GM19467 (cell line): ENCODE measurements around the gene ACSL3.
"Not testable (repeated sequence)": the region's sequence is repeated elsewhere in the genome, so short reads cannot be mapped to it uniquely, and the experiment has no call there.

Experiments used
- ATAC-seq: cut with Tn5 transposase; IDR thresholded peaks from one replicate; pipeline ENCODE4 v1.9.1; 2021; ENCODE audit warnings: mild to moderate bottlenecking, moderate library complexity; ENCODE audit not compliant: unreplicated experiment

ACSL3 gene

GRCh38 chr2:222851956-222852617, 8.7 kb upstream of the ACSL3 start:
- no peak for ATAC-seq

- no peak for ATAC-seq
These were observed 5.8 kb upstream of the ACSL3 start for GRCh38 chr2:222854773-222855700.

DNA sequence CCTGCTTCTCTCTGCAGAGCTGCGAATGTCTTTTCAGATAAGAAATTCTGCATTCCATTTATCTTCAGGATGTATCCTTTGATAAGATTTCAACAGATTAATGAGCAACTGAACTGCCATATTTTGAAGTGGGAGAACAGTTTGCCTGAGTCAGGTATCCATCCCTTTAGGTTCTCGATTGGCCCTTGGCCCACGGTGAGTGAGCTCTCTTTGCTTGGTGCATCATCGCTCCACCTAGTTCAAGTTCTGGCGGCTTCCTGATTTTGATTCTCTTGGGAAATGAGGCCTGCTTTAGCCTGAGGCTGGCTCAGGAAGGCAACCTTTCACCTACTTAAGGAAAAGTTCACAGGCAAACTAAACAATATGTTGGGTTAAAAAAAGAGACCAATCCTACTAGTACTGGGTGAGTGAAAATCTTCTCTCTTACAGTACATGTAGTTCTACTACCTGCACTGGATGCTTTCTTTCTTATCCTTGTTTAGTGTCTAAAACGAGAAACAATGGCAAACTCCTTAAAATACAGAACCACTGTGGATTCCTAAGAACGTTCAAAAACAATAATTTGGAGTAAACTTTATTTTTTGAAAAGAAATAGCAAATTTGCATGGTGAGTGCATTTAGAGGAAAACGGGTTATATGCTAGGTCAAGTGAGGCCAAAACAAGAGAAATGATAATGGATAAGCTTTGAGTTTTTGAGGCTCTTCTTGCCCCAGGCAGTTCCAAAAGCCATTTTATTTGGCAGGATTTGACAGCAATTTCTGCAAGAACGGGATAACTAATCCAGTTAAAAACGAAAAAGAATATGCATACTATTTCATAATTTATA, 837 bp upstream of the ACSL3 start:
- no peak for ATAC-seq

DNA sequence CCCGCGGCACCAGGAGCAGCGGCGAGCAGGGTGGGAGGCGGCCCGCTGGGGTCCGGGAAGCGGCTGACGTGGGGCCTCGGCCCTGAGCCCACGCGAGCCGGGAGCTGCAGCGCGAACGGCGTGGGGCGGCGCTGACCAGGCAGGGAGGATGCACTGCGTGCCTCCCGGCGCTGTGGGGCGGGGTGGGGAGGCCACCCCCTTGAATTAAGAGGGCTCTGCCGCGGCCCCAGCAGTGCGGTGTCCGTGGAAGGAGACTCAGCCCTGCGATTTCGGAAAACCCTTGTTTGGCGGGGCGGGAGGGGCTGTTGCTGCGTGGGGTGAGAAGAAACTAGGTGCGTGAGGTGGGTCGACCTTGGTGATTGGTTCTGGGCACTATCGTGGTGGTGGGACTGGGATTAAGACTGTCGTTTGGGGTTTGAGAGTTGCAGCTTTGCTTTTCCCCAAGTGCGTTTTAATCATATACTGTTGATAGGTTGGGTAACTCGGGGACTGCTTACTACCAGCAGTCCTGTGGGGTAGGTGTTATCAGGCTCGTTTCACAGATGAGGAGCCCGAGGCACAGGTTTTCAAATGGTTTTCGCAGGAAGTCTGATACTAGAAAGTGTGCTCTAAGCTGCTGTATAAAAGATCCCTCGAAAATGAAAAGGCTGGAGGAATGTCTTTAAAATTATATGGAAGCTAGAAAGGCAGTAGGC, 722 bp downstream of the ACSL3 start:
- ATAC-seq, result no peak

- no peak for ATAC-seq
These were observed 1.5 kb downstream of the ACSL3 start for GRCh38 chr2:222862106-222862908.

GRCh38 chr2:222862909-222863544, 2.2 kb downstream of the ACSL3 start:
- no peak for ATAC-seq

GRCh38 chr2:222864296-222864695, 3.5 kb downstream of the ACSL3 start:
- no peak for ATAC-seq

DNA sequence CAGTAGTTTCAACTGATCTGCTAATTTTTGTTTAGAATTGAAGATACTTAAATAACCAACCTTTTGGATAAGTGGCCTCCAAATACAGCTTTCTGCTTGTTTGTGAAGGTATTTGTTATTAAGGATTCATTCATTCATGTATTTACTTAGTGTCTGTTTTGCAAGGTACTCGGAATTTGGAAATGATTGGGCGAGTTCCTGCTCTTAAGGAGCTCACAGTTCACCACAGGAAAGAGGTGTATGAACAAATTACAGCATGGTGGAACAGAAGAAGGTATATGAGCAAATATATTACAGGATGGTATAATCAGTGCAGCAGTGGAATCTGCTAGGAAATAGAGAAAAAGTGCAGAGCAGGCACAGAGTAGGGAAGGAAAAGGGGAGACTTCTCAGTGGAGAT, 4.5 kb downstream of the ACSL3 start:
- no peak for ATAC-seq

- no peak for ATAC-seq
These were observed 5.6 kb downstream of the ACSL3 start for GRCh38 chr2:222866358-222866960.

DNA sequence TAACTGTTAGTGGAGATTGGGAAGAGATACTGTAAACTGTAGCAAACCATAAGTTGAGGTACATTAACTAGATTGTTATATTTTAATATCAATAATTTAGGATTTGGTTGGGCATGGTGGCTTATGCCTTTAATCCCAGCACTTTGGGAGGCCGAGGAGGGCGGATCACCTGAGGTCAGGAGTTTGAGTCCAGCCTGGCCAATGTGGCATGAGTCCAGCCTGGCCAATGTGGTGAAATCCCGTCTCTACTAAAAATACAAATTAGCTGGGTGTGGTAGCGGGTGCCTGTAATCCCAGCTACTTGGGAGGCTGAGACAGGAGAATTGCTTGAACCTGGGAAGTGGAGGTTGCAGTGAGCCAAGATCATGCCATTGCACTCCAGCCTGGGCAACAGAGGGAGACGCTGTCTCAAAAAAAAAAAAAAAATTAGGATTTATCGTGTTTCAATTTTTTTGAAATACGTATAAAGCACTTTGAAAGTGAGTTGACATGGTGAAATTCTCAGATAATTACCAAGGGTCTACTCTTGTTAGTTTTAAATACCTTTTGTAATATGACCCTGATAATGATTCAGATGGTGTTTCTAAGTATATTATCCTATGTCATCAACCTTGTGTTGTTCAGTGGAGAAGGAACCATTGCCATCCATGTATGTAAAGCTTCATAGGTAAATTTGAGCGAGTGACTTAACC, 7.9 kb downstream of the ACSL3 start:
- ATAC-seq, result not testable (repeated sequence)

GRCh38 chr2:222869252-222869560, 8.4 kb downstream of the ACSL3 start:
- no peak for ATAC-seq

DNA sequence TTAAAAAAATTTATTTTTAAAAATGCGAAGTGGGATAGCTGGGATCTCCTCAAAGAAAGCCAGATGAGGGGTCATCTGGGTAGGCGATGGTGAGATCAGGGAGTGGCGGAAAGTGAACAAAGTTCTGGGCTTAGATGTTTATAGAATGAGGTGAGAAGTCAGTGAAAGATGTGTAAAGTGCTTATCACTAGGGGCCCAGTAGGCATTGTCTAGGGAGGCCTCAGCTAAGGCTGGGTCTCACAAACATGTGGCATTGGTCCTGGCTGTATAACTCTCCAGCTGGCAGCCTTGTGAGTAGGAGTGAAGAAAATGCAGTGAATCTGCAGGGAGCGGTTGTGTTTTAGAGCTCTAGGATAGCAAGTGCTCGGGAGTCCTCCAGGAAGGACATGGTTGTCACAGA, 10.5 kb downstream of the ACSL3 start:
- no peak for ATAC-seq

DNA sequence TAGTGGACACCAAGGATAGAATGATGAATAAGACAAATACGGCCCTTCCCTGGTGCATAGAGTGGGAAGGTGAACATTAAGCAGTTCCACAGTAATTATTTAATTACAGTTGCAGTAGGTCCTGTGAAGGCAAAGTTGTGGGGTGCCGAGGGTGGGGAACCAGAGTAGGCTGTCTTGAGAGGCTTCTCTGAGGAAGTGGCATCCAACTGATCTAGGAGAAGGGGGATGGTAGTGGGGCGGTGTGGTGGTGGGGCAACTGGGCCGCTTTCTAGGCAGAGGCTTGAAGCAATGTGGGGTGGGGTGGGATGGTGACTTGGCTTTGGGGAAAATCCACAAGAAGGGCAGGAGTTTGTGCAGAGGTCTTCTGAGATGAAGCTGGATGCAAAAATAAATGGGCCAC, 11.7 kb downstream of the ACSL3 start:
- ATAC-seq, result no peak

- no peak for ATAC-seq
These were observed 14.6 kb downstream of the ACSL3 start for GRCh38 chr2:222875482-222875881.

- no peak for ATAC-seq
These were observed 16.1 kb downstream of the ACSL3 start for GRCh38 chr2:222876947-222877346.

DNA sequence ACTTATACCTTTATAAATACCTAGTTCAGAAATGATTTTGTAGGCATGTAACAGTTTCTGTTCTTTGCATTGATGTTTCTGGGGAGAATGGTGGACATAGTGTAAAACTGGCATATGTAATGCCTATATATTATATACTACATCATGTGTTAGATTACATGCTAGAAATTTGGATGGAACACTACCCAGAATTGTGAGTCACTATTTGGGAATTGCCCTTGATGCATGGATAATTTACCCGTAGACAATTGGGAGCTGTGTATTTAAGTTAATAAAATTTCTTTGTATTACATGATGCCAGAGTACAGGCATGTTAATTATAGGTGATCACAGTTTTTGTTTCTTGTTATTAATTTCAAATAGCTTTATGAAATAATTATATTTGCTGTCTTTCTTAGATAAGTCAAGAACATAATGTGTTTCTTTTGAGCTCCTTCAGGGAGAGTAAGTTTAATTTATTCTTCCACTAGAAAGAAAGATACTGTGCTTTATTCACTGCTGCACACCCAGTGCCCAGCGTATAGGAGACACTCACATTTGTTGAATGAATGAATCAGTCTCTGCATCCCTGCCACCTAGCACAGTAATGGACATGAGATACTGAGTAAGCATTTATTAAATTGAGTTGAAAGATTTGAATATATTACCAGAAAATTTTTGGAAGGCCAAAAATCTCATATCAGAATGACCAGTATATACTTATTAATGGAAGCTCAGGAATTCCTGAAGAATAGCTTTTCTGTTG, 16.9 kb downstream of the ACSL3 start:
- ATAC-seq, result no peak

DNA sequence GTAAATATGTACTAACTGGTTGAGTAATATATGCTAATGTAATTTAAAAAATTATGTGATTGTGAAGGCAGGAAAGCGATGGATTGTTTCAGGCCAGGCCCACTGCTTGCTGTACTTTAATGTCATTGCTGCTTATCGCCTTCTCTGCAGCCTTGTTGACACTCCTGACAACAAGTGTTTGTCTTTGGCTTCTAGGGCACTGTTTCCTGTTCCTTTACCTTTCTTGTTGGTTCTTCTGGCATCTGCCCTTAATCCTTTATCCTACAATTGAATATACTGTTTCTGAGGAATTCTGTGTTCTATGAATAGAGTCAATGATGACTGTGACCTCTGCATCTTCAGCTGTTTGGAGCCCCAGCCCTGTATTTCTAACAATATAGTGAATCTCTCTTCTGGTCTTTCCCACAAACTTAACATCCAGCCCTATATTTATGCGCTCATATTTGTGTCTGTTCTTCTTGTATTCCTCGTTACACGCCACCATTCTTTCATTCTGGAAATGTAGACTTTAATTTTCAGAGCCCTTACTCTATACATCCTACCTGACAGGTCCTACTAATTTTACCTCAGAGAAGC, 17.6 kb downstream of the ACSL3 start:
- ATAC-seq, result no peak
